Activated gamma-delta T cell treated with anti-CD3 and anti-CD28 coated beads, Interleukin-2, amount 50 U/mL, for 16 hours (primary cell): ENCODE data around the gene RFNG.

ENCODE experiments used
- DNase-seq: peaks from one replicate; pipeline ENCODE4 v3.0.0-alpha.2; 2020; ENCODE audit warnings: low read depth

Gene RFNG

DNA sequence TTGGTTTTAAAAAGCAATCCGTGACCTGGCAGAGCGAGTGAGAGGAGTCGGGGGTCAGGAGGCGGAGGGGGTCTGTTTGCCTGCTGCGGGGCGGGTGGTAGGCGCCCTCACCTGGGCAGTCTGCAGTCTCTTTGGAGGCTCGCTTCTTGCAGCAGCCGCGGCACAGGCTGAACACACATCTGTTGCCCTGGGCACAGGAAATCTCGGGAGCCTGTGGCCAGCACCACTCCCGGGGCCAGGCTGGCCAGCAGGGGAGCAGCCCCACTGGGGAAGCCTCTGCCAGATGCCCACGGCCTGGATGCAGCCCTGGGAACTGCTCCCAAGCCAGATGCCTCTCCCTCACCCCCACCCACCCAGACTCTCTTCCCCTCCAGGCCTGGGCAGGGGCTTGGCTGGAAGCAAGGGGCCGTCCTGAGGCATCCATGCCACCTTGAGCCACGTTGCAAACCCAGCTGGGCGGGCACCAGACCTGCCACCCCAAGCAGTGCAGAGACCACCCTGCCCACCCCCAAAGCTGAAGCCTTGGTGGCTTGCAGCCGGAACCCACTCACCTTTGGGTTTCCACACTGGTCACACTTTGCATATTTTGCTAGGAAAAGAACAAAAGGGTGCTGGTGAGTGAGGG lies 6.7 kb upstream of the RFNG start:
- no peak for DNase-seq

DNA sequence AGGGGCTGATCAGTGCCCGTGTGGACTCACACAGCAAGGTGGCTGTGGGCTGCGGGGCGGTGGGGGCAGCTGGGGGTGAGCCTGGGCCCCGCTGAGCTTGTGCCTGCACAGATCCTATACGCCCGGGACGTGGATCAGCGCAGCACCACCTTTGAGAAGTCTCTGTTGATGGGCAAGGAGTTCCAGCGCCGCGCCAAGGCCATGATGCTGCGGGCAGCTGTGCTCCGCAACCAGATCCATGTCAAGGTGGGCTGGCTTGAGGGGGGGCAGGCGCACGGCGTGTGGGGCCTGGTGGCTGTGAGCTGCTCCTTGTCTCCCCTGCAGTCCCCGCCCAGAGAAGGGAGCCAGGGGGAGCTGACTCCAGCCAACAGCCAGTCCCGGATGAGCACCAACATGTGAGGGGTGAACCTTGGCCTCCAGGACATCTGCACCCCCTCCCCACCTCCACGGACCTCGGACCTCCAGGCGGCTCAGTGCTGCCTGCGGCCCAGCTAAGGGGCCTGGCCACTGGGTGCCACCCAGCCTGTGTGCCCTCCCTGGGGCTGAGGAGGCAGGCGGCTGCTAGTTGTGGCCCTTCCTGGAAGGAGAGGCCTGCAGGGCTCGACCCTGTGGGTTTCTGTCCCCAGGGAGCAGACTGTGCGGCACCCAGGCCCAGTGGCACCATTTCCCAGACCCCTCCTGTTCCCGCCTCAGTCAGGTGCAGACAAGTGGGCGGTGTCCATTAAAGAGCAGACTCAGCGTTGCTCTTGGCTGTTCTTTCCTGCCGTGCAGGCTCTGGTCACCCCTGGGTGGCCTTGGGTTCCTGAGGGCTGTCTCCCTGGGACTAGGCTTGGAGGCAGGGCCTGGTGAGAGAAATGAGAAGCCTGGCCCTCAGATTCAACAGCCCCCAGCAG lies 5.4 kb upstream of the RFNG start:
- no peak for DNase-seq

DNA sequence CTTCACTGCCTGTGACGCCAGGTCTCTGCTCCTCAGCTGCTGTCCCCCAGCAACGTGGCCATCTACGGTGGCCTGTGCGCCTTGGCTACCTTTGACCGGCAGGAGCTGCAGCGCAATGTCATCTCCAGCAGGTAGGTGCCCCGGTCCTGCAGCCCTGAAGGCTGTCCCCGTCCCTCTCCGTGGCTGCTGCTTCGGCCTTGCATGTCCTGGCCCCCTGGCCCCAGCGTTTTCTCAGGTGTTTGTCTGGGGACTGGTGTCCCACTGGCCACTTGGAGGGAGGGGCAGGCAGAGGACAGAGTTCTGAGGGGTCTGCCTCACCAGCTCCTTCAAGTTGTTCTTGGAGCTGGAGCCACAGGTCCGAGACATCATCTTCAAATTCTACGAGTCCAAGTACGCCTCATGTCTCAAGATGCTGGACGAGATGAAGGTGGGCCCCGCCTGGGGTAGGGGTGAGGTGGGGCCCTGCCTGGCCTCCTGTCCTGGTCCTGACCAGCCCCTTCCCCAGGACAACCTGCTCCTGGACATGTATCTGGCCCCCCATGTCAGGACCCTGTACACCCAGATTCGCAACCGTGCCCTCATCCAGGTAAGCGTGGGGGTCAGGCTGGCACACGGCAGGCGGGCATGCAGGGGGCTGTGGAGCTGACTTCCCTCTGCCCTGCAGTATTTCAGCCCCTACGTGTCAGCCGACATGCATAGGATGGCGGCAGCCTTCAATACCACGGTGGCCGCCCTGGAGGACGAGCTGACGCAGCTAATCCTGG lies 4.5 kb upstream of the RFNG start:
- no peak for DNase-seq

DNA sequence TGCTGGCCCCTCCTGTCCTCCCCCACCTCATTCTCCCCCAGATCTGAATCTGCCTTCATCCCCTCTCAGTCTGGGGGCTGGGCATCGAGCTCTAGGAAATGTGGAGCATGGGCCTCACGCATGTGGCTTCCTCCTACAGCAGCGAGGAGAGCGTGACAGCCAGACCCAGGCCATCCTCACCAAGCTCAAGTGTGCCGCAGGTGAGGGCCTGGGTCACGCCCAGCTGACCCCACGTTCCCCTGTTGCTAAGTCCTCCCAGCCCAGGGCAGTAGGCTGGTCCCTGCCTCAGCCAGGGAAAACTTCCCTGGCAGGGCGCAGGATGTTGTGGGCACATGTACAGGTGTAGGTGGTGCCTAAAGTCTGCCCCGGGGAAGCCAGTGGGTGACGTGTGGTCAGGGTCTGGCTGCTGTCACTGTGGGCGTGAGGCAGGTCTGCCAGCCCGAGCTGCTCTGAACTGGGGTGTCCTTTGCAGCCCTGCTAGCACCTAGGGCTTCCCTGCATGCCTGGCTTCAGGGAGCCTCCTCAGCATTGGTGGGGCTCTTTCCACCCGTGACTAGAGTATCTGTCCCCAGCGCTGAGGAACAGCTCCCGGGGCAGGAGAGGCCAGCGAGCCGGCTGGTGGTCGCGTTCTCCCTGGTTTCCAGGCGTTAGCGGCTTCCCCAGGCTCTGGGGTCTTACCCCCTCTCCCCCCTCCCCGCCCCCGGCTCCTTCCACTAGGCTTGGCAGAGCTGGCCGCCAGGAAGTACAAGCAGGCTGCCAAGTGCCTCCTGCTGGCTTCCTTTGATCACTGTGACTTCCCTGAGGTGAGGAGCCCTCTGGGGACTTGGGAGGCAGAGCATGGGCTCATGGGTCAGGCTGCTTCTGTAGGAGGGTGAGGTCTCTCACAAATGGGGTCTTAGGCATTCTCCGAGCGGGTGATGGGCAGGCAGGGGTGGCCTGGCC lies 3.7 kb upstream of the RFNG start:
- no peak for DNase-seq

DNA sequence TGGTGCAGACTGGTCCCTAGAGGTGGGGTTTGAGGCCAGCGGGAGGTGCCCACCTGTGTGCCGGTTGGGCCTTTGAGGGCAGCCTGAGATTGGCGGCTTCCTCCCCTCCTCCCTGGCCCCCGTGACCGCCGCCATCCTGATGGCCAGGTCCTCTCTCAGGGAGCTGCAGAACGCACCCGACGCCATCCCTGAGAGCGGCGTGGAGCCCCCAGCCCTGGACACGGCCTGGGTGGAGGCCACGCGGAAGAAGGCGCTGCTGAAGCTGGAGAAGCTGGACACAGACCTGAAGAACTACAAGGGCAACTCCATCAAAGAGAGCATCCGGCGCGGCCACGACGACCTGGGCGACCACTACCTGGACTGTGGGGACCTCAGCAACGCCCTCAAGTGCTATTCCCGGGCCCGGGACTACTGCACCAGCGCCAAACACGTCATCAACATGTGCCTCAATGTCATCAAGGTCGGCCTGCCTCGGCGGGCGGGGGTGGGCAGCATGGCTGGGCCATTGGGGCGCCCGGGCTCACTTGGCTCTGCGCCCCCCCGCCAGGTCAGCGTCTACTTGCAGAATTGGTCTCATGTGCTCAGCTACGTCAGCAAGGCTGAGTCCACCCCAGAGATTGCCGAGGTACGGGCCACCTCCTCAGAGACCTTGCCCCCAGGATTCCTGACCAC lies 2.9 kb upstream of the RFNG start:
- no peak for DNase-seq

DNA sequence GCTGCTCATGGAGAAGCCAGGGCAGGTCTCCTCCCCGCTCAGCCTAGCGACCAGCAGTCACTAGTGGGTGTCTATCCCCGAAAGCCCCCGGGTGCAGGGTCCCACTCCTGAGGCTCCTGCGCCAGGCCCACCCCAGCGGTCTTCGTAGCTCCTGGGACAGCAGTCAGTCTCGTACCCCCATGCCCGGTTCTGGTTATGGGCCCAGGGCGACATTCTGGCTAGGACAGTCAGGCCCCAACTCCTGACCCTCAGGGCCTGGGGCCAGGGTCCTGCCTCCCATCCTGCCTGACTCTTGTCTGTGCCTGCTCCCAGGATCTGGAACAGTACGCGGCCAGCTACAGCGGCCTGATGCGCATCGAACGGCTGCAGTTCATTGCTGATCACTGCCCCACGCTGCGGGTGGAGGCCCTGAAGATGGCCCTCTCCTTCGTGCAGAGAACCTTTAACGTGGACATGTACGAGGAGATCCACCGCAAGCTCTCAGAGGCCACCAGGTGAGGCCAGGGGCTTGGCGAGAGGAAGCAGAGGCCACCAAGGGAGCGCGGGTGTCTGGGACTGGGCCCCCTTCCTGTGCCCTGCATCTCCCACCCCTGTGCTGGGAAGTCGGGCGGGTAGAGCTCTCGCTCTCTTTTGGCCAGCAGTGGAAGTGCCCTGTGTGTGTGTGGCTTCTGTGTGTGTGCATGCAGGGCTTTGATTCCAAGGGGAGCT lies 2.1 kb upstream of the RFNG start:
- DNase-seq, result no peak

DNA sequence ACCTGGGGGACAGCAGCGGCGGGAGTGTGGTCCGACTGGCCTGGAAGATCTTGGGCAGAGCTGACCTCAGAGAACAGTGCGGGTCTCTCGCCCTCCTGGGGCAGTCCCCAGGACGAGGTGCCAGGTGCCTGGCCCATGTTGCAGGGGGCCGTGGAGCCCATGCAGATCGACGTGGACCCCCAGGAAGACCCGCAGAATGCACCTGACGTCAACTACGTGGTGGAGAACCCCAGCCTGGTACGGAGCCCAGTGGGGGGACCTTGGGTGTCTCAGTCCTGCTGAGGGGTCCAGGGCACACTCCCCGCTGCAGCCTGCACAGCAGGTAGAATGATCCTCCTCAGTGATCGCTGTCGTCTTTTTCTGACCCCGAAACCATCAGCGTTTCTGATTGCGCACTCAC lies 1.5 kb upstream of the RFNG start:
- no peak for DNase-seq

DNA sequence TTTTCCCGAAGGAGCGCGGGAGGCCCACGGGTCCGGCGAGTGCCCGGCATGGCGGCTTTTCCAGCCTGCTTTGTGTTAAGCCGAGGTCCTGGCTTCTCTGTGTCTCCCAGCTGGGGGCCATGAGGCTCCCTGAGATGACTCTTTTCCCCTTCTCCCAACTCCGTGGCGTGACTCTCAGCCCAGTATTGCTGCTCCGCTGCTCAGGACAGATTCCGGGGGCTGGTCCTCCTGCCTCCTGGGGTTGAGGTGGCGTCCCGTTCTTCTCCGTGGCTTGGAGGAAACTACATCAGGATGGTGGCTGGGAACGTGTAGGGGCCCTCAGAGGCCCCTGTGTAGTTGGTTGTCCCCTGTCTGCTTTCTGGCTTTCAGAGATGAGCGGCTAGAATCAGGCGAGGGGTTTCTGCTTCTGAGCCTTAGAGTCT lies 1.0 kb upstream of the RFNG start:
- DNase-seq, result no peak

DNA sequence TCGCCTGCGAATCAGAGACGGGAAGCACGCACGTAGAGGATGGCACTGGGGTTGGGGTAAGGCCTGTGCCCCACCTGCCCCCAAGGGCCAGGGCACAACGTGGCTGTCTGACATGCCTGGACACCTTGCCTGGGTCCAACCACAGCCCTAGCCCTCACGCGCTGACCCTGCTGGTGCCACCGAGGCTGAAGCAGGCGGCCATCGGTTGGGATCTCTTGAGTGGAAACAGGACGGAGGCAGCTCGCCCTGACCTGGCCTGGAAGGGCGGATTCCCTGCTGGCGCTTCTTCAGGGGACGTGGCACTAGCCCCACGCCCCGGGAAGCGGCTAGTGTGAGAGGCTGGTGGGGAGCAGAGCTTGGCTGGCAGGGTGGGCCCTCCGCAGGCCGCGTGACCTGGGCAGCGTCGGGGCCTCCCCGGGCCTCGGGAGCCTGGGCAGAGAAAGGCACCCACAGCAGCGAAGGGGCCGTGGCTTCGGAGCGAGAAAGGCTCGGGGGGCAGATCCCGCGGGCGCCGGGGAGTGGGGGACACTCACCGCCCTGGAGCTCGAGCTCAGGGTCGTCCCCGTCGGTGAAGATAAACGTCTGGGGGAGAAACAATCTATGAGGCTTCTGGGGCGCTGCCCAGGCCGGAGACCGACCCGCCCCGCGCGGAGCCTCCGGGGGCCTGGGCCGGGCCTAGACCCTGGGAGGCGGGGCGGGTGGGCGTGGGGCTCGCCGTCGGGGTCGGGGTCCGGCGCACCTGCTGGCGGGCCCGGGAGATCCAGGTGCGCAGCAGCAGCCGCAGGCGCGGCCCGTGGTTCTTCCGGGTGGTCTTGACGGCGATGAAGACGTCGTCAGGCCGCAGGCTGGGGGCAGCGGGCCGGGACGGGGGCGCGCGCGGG lies 610 bp downstream of the RFNG start:
- DNase-seq, result no peak

DNA sequence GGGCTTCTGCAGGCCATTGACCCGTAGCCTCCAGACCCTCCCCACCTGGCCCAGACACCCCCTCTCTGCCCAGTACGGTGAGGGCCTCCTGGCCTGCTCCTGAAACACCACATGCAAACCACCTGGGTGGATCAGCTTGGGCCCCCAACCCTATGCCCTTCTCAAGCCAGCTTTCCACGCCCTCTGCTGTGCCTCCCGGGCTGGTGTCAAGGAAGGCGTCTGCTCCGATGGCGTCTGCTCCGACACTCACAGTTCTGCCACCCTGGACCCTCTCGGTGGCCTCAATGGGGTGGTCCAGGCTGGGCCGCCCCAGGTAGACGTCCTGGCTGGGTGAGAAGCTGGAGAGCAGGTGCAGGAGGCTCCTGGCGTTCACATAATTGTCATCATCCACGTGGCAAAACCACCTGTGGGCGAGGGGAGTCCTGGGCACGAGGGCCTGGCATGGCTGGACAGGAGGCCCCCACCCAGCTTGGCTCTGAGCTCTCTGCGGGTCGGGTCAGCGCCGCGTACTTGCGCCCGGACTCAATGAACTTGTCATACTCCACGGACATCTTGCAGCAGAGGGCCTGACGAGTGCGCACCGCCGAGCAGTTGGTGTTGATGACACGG lies 1.4 kb downstream of the RFNG start:
- no peak for DNase-seq

DNA sequence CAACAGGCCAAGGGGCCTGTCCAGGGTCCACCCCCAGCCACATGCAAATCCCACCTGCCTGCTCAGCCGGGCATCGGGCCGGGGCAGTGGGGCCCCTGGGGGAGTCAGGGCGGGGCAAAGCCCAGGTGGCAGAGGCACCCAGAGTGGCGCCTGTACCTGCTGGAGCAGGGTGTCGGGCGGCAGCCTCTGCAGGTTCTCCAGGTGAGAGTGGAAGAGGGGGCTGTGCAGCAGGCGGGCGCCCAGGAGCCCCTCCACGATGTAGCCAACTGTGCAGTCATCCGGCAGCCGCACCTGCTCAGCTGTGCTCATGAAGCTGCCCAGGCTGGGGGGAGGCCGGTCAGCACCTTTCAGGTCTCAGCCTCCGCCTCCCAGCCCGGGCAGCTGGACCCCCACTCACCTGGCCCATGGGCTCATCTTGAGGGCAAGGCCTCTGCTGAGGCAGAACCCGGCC lies 2.1 kb downstream of the RFNG start:
- no peak for DNase-seq

DNA sequence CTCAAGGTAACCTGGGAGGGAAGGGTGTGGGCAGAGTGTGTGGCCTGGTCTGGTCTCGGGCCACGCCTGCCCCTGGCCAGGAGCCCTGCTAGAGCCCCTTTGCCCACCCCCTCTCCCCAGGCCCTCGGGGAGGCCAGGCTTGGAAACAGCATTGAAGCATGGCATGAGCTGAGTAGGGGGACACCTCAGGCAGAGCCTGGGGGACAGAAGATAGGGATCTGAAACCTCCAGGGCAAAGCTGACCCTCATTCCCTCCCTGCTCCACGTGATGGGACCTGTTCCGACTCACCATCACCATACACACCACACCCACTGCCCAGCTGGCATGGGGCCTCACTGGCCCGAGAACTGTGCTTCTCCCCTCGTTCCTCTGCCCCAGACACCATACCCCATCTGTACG lies 2.5 kb downstream of the RFNG start:
- no peak for DNase-seq

DNA sequence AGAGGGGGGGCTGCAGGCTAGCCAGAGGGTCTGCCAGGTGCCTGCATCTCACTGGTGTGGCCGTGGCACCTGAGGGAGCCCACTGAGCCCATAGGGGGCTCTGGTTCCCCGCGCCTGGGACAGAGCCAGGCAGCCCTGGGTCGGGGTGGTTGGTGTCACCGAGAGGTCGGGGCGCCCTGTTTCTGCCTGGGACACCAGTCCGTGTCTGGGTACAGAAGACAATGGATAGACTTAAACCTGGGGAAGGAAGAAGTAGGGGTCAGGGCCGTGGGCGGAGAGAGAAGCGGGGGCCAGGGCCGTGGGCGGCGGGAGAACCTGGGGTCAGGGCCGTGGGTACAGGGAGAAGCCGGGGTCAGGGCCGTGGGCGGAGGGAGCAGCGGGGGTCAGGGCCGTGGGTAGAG lies 3.0 kb downstream of the RFNG start:
- DNase-seq, result no peak

DNA sequence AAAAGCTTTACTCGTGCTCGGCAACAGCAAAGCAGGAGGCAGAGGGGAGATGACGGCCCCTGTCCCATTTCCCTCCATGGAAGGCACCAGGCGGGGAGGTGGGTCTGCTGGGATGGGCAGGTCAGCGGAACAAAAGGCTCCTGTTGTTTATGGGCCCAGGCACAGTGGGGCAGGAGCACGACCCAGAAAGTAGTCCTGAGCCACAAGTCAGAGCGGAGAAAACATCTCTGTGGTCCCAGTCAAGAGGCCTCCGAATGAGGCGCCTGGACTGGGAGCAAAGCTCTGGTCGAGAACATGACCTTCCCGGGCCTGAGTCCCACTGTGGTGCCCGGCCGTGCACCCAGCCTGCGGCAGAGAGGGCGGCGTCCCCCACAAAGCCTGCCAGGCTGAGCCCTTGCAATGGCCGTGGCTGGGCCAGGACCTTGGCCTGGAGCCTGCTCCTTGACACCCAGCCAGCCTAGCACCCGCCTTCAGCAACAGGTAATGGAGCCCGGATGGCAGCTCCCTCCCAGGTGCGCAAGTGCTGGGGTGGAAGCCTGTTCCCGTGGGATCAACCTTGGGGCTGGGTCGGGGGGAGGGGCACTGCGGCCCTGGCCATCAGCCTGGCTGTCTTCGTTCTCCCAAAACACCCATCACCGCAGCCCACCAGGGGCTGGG lies 3.6 kb downstream of the RFNG start:
- no peak for DNase-seq

DNA sequence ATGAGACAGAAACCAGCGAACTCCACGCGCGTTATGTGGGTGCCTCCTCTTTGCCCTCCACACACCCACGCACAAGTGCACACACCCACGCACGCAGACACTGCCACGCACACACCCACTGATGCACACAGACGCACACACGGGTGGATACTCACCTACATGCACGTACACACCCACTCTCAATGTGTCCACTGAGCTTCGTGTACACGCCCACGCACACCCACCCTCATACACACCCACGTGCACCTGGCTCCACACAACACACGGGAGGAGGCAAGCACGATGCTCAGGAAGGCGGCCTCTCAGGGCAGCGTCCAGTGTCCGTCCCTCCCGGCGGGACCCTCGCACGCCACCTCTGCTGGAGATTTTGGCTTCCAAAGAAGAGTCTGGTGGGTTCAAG lies 4.2 kb downstream of the RFNG start:
- no peak for DNase-seq

DNA sequence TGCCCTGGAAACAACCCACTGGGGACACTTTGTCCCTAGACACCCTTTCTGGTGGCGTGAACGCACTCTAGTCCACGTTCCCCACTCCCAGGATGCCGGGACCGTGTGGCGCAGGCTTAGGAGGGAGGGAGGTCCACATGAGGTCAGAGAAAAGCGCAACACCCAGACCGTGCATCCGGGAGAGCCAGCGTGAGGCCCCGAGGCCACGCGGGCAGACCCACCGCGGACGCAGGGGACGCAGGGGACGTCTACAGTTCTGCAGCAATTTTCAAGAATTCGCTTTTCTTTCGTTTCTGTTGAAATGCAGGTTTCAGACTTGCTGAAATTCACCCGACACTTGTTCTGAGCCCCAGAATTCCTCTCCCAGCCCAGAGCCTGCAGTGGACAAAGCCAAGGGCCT lies 4.7 kb downstream of the RFNG start:
- DNase-seq, result no peak

DNA sequence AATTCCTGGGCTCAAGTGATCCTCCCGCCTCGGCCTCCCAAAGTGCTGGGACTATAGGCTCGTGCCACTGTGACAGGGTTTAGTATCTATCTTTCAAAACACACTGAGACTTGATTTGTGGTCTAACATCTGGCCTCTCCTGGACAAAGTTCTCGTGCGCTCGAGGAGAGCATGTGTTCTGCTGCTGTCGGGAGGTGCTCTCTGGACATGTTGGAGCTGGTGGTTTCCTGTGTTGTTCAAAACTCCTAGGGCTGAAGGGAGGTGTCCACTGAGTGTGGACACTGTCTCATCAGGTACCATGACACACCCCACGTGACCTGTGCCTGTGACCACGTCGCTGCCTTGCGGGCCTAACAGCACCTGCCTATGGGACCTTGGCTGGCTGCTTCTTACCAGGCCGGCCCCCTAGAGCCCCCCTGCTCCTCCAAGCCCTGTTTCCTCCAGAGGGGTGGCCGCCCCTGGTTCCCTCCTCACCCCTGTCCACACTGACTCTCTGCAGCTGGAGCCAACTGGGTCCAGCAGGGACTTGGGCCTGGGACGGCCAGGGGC lies 5.6 kb downstream of the RFNG start:
- no peak for DNase-seq

DNA sequence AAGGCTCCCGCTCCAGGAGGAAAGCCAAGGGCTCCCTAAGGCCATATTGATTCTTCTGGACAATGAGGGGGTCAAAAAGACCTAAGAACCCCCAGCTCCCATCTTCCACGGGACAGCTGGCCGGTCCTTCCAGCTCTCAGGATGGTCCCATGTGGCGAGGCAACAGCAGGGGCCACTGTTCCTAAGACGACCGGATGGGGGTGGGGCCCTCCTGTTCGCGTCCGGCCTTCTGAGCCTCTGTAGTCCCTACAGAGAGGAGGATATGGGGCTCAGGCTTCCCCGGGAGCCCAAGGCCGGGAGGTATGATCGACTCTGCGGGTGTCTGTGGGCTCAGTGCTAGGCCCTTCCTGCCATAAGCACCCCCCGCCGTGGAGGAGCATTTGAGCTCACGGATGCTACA lies 8.1 kb downstream of the RFNG start:
- DNase-seq, result no peak
